SU-DHL-6 (cell line): ENCODE measurements around the gene TP63.

Source experiments
- CTCF ChIP-seq: fragments of 200-600 bp; sonication (generic); IDR thresholded peaks from one replicate; pipeline ENCODE4 v1.5.1; 2017; ENCODE audit warnings: antibody characterized with exemption, mild to moderate bottlenecking, low read length, moderate library complexity; ENCODE audit not compliant: insufficient read depth, poor library complexity, severe bottlenecking
- EZH2phosphoT487 ChIP-seq: fragments of 200-600 bp; sonication (generic), shearing (Covaris generic); conservative IDR thresholded peaks from 2 replicates; pipeline ENCODE4 v1.6.1; 2018; ENCODE audit warnings: mild to moderate bottlenecking, antibody characterized with exemption, low read length, moderate library complexity, mixed read lengths

DNA sequence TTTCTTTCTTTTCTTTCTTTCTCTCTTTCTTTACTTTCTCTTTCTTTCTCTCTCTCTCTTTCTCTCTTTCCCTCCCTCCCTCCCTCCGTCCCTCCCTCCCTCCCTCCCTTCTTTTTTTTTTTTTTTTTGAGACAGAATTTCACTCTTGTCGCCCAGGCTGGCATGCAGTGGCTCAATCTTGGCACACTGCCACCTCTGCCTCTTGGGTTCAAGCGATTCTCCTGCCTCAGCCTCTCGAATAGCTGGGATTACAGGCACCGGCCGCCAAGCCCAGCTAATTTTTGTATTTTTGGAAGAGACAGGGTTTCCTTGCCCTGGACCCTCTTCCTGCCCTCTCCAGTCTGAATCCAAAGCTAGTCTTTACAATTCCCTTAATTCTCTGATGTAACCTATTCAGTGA lies 102.9 kb downstream of the TP63 start:
- TF ChIP-seq CTCF (no peak), EZH2phosphoT487 (no peak)
